Neutrophil (primary cell): ENCODE data around the gene ATXN10.

Experiments
- H3K27ac ChIP-seq: fragments of 200-600 bp; sonication (generic); 2 replicates; pipeline ENCODE4 v1.5.1; 2016; ENCODE audit warnings: mild to moderate bottlenecking, moderate library complexity
- H3K27me3 ChIP-seq: fragments of 200-600 bp; sonication (generic); 2 replicates; pipeline ENCODE4 v1.6.0; 2016; ENCODE audit warnings: mild to moderate bottlenecking
- H3K36me3 ChIP-seq: fragments of 200-600 bp; sonication (generic); 2 replicates; pipeline ENCODE4 v1.5.1; 2017
- H3K4me1 ChIP-seq, 2 experiments: fragments of 200-600 bp in 1 of 2; sonication (generic) in 1 of 2; 1 replicate in 1 of 2; 2 replicates in 1 of 2; pipeline versions ENCODE4 v1.5.1 to v1.6.1; 2013 to 2016; ENCODE audit warnings: low read depth in 1 of 2, low read length in 1 of 2, mild to moderate bottlenecking in 1 of 2, moderate library complexity in 1 of 2; ENCODE audit not compliant: control insufficient read depth in 1 of 2, insufficient read depth in 1 of 2
- H3K4me3 ChIP-seq, 2 experiments: fragments of 200-600 bp in 1 of 2; sonication (generic) in 1 of 2; 1 replicate in 1 of 2; 2 replicates in 1 of 2; pipeline ENCODE4 v1.5.1; 2013 to 2016; ENCODE audit warnings: low read depth in 1 of 2, low read length in 1 of 2, mild to moderate bottlenecking in 1 of 2, moderate library complexity in 1 of 2
- H3K9me3 ChIP-seq: fragments of 200-600 bp; sonication (generic); 2 replicates; pipeline ENCODE4 v1.5.1; 2016
- CTCF ChIP-seq: fragments of 200-600 bp; sonication (generic); IDR thresholded peaks from 2 replicates; pipeline ENCODE4 v1.5.1; 2016; ENCODE audit warnings: antibody characterized with exemption

ATXN10 gene

GRCh38 chr22:45684169-45684568 is 12.5 kb downstream of the ATXN10 start:
- H3K4me1 ChIP-seq, result peaks cover 0 to 6% of the 10 kb centered on the region in 2 experiments
- no peak overlapping the region for H3K4me3 ChIP-seq
- no peak for TF ChIP-seq CTCF
- no peaks in the 10 kb centered on the region for H3K27me3 ChIP-seq
- H3K9me3 ChIP-seq, result no peaks in the 10 kb centered on the region
- no peaks in the 10 kb centered on the region for H3K36me3 ChIP-seq
- H3K27ac ChIP-seq, result no peak overlapping the region

GRCh38 chr22:45684752-45685574 is 13.3 kb downstream of the ATXN10 start:
- Histone ChIP-seq H3K27me3 (no peaks in the 10 kb centered on the region), H3K9me3 (no peaks in the 10 kb centered on the region), H3K27ac (no peak overlapping the region), H3K36me3 (peaks cover 4% of the 10 kb centered on the region), H3K4me3 (no peak overlapping the region), H3K4me1 (peaks cover 0 to 6% of the 10 kb centered on the region in 2 experiments)
- TF ChIP-seq CTCF, result no peak

GRCh38 chr22:45686004-45686403 is 14.4 kb downstream of the ATXN10 start:
- H3K4me1 ChIP-seq, result peaks cover 0 to 6% of the 10 kb centered on the region in 2 experiments
- peaks cover 4% of the 10 kb centered on the region for H3K36me3 ChIP-seq
- H3K27ac ChIP-seq, result no peak overlapping the region
- no peaks in the 10 kb centered on the region for H3K27me3 ChIP-seq
- H3K9me3 ChIP-seq, result no peaks in the 10 kb centered on the region
- no peak overlapping the region for H3K4me3 ChIP-seq
- TF ChIP-seq CTCF, result no peak

GRCh38 chr22:45686836-45687235 is 15.2 kb downstream of the ATXN10 start:
- Histone ChIP-seq H3K27me3 (no peaks in the 10 kb centered on the region), H3K4me3 (no peak overlapping the region), H3K4me1 (peaks cover 0 to 6% of the 10 kb centered on the region in 2 experiments), H3K9me3 (no peaks in the 10 kb centered on the region), H3K27ac (no peak overlapping the region), H3K36me3 (peaks cover 4% of the 10 kb centered on the region)
- no peak for TF ChIP-seq CTCF

GRCh38 chr22:45688600-45689080 is 17.0 kb downstream of the ATXN10 start:
- no peak for TF ChIP-seq CTCF
- Histone ChIP-seq H3K9me3 (no peaks in the 10 kb centered on the region), H3K4me3 (no peak overlapping the region), H3K36me3 (peaks cover 14% of the 10 kb centered on the region), H3K27me3 (no peaks in the 10 kb centered on the region), H3K27ac (no peak overlapping the region), H3K4me1 (peaks cover 0 to 5% of the 10 kb centered on the region in 2 experiments)
